Lower leg skin (tissue), 4 donors: ENCODE results near the gene TFAP2C. TPM values are rescaled to one million over a fixed set of nuclear protein-coding genes. Genes with fewer than 3 reads are reported as not detected.
A peak's percentile ranks its signal among the peaks of the same experiment; 100 is the strongest.

Experiments
- DNase-seq, 2 donors: peaks; one replicate each; pipeline ENCODE4 v3.0.0-alpha.2; 2019; ENCODE audit warnings: low spot score in 2 of 2
- H3K4me3 ChIP-seq: fragments of 200-600 bp; sonication (generic); 2 replicates; pipeline ENCODE4 v1.5.1; 2017; ENCODE audit warnings: mild to moderate bottlenecking, low read depth; ENCODE audit not compliant: poor library complexity, severe bottlenecking
- POLR2A ChIP-seq, 2 donors: fragments of 450-650 bp; IDR thresholded peaks; one replicate each; pipeline ENCODE4 v1.6.1; 2016 to 2017; ENCODE audit warnings: antibody characterized with exemption in 2 of 2, mild to moderate bottlenecking in 1 of 2, moderate library complexity in 1 of 2
- WGBS, 2 donors: methylation state at CpG; one replicate each; pipeline ENCODE4 v1.1.5; 2018; 5-methylcytosine and 5-hydroxymethylcytosine counted together
- intact Hi-C: fragments of 100-400 bp; cut with DNase I; formaldehyde crosslinking; loops from one replicate; pipeline ENCODE4 v1.15.0; 2023; ENCODE audit warnings: low total_unique reads
- total RNA-seq, 4 donors: library from RNA; depleted of rRNA; stranded (reverse); fragments of >200 nt; gene quantifications; one replicate each; pipeline ENCODE4 v1.1.0, GENCODE V29; 2016
- TF ChIP-seq, protein P1 (sequence below), 3 donors: fragments of 450-650 bp; IDR thresholded peaks; one replicate each; pipeline ENCODE4 v1.5.1; 2016; ENCODE audit warnings: antibody characterized with exemption in 3 of 3, mild to moderate bottlenecking in 3 of 3, moderate library complexity in 2 of 3

The TFAP2C gene
- total RNA-seq: 100 to 1,000 TPM in 1 of 4 donors, 10 to 100 TPM in 3; 59.6 to 110 (median 79.8) TPM

DNA sequence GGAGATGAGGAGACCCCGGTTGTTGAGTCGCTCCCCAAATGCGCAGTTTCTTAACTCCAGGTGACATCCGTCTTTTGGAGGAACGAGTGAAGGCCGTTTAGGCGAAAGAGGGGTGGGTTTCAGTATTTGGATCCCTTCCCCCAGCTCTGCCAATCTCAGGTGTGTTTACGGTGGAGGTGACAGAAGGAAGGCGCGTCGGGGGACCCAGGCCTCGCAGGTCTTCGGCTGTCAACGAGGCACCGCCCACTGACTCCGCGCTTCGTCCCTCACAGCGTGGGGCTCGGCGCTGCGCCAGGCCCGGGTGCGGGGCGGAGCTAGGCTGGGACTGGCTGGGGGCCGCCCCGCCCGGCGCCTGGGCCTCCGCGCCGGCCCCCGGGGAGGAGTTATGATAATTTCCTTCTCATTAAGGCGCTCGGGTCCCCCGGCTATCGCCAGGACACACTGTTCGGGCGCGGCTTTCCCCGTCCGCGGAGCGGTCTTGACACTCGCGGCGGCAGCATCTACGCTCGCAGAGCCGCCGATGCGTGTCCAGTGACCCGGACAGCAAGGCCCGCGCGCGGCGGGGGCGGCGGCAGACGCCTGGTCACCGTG is at the start of gene TFAP2C:
TSS of gene TFAP2C (plus strand) at position 434 of the 591 bp plus-strand sequence. CDS start 239 bp downstream, outside the sequence.
- 2% methylated on average over 39 to 62 of the region's 62 CpGs for WGBS, 2 donors
- peak within 1 kb of the TSS; percentile 73 for H3K4me3 ChIP-seq
- intact Hi-C loops: no loop called here
- TF ChIP-seq POLR2A (IDR thresholded peaks at IDR 0.05): no peak
- TF ChIP-seq, protein P1, sequence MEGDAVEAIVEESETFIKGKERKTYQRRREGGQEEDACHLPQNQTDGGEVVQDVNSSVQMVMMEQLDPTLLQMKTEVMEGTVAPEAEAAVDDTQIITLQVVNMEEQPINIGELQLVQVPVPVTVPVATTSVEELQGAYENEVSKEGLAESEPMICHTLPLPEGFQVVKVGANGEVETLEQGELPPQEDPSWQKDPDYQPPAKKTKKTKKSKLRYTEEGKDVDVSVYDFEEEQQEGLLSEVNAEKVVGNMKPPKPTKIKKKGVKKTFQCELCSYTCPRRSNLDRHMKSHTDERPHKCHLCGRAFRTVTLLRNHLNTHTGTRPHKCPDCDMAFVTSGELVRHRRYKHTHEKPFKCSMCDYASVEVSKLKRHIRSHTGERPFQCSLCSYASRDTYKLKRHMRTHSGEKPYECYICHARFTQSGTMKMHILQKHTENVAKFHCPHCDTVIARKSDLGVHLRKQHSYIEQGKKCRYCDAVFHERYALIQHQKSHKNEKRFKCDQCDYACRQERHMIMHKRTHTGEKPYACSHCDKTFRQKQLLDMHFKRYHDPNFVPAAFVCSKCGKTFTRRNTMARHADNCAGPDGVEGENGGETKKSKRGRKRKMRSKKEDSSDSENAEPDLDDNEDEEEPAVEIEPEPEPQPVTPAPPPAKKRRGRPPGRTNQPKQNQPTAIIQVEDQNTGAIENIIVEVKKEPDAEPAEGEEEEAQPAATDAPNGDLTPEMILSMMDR (IDR thresholded peaks at IDR 0.05): no peak
- peak; percentile 89 to 97 for DNase-seq

GRCh38 chr20:56580226-56580625 is 48.9 kb upstream of the TFAP2C start:
- WGBS, 2 donors: 90 to 97% methylated on average over 10 to 12 of the region's 12 CpGs
- intact Hi-C loops: no loop called here
- no peak overlapping the region for H3K4me3 ChIP-seq
- DNase-seq: no peak
- TF ChIP-seq, protein P1 (IDR thresholded peaks at IDR 0.05): no peak
- no peak for TF ChIP-seq POLR2A (IDR thresholded peaks at IDR 0.05)

GRCh38 chr20:56581701-56582100 is 47.4 kb upstream of the TFAP2C start:
- TF ChIP-seq, protein P1 (IDR thresholded peaks at IDR 0.05): no peak
- TF ChIP-seq POLR2A (IDR thresholded peaks at IDR 0.05): no peak
- intact Hi-C loops: no loop called here
- no peak overlapping the region for H3K4me3 ChIP-seq
- DNase-seq: no peak
- WGBS, 2 donors: 79 to 81% methylated on average over 2 of the region's 2 CpGs

DNA sequence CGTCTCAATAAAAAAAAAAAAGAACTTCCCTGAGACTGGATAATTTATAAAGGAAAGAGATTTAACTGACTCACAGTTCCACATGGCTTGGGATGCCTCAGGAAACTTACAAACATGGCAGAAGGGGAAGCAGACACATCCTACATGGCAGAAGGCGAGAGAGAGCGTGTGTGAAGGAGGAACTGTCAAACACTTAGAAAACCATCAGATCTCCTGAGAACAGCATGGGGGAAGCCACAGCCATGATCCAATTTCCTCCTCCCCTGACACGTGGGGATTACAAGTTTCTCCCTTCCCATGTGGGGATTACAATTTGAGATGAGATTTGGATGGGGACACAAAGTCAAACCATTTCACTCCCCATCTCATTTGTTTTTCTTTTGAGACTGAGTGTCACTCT is 46.6 kb upstream of the TFAP2C start:
- 50 to 54% methylated on average over 4 of the region's 4 CpGs for WGBS, 2 donors
- H3K4me3 ChIP-seq: no peak overlapping the region
- DNase-seq: no peak
- intact Hi-C loops: no loop called here
- TF ChIP-seq POLR2A (IDR thresholded peaks at IDR 0.05): no peak
- TF ChIP-seq, protein P1 (IDR thresholded peaks at IDR 0.05): no peak

DNA sequence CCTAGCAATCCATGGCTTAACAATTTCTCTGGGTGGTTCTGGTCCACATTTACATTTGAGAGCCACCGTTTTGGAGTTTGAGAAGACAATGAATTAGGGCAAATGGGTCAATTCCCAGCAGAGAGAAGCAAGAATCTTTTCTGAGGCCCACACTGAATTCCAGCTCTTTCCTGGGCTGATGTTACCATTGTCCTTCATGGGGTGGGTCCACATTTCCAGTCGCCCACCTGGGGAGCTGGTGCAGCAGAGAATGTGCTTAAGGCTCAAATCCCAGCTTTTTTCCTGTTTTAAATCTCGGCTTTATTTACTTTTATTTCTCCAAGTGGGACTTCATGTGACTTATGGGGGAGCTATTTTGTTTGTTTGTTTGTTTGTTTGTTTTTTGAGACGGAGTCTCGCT is 44.2 kb upstream of the TFAP2C start:
- intact Hi-C loops: no loop called here
- no peak for DNase-seq
- TF ChIP-seq POLR2A (IDR thresholded peaks at IDR 0.05): no peak
- TF ChIP-seq, protein P1 (IDR thresholded peaks at IDR 0.05): no peak
- 85 to 92% methylated on average over 5 of the region's 5 CpGs for WGBS, 2 donors
- H3K4me3 ChIP-seq: no peak overlapping the region
